Measurements from ENCODE around the gene MYH11.
"Not testable (repeated sequence)": the region's sequence is repeated elsewhere in the genome, so short reads cannot be mapped to it uniquely, and the experiment has no call there.

The MYH11 gene

DNA sequence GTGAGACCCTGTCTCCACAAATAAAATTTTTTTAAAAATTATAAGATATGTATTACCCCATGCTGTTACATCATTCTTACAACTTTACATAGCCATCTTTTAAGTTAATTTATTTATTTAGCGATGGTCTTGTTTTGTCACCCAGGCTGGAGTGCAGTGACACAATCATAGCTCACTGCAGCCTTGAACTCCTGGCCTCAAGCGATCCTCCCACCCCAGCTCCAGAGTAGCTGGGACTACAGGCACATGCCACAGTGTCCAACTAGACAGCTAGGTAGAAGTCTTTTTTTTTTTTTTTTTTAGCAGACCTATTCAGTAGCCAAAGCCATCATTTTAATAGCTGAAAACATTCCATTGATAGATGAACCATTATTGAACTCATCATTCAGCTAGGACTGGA lies 114.1 kb downstream of the MYH11 start:
- DNase-seq = no peak
- no peak for TF ChIP-seq POLR2A (IDR thresholded peaks at IDR 0.05; ENCODE audit: low read length)
- TF ChIP-seq GATA1 (IDR thresholded peaks at IDR 0.05; ENCODE audit: low read depth, low read length) = no peak

DNA sequence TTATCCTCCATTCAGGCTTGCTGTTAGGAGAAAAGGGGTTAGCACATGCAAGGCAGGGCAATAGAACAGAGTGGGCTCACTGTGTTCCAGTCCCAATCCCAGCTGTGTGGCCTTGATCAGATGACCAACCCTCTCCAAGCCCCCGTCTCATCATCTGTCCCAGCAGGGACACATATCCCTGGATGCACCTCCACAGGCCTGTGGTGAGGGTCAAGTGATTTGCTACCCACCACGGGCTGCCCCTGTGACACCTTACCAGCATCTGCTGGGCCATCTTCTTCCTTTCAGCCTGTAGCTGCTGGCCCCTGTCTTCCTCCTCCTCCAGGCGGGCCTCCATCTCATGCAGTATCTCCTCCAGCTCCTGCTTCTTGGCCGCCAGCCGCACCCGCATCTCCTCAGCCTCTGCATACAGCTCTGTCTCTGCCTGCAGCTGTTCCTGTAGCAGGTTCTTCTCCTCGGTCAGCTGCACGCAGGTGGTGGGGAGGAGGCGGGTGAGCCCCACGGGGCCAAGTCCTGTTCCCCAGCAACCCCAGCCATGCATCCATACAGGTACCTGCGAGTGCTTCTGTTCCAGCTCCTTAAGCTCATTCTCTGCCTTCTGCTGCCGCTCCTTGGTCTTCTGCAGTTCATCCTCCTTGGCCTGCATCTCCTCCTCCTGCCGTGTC lies 115.5 kb downstream of the MYH11 start:
- TF ChIP-seq GATA1 (IDR thresholded peaks at IDR 0.05; ENCODE audit: low read depth, low read length) = no peak
- TF ChIP-seq POLR2A (IDR thresholded peaks at IDR 0.05; ENCODE audit: low read length) = no peak
- no peak for DNase-seq

DNA sequence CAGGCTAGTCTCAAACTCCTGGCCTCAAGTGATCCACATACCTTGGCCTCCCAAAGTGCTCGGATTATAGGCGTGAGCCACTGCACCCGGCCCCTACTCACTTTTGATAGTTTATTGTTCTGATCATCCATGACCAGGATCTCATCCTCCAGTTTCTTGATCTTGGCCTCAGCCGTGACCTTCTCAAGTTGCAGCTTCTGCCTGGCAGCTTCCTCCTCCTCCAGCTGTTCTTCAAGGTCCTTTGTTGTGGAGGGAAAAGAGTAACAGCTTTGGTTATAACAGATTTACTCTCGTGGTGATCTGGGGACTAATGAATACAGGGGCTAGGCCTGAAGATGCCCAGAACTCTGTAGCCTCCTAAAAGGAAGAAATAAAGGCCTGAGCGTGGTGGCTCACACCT lies 116.9 kb downstream of the MYH11 start:
- no peak for TF ChIP-seq POLR2A (IDR thresholded peaks at IDR 0.05; ENCODE audit: low read length)
- TF ChIP-seq GATA1 (IDR thresholded peaks at IDR 0.05; ENCODE audit: low read depth, low read length) = no peak
- no peak for DNase-seq

DNA sequence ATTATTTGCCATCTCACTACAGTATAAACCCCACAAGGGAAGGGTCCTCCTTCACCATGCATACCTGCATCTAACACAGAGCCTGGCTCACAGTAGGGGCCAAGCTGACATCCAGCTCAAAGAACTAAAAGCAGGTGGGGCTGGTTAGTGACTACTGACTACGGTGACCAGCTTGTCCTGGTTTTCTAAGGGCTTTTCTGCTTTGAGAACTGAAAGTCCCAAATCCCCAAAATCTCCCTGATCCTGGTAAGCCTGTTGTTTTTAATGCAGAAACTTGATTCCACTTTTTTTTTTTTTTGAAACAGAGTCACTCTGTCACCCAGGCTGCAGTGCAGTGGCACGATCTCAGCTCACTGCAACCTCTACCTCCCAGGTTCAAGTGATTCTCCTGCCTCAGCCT lies 117.4 kb downstream of the MYH11 start:
- DNase-seq = no peak
- TF ChIP-seq GATA1 (IDR thresholded peaks at IDR 0.05; ENCODE audit: low read depth, low read length) (no peak), POLR2A (IDR thresholded peaks at IDR 0.05; ENCODE audit: low read length) (no peak)

DNA sequence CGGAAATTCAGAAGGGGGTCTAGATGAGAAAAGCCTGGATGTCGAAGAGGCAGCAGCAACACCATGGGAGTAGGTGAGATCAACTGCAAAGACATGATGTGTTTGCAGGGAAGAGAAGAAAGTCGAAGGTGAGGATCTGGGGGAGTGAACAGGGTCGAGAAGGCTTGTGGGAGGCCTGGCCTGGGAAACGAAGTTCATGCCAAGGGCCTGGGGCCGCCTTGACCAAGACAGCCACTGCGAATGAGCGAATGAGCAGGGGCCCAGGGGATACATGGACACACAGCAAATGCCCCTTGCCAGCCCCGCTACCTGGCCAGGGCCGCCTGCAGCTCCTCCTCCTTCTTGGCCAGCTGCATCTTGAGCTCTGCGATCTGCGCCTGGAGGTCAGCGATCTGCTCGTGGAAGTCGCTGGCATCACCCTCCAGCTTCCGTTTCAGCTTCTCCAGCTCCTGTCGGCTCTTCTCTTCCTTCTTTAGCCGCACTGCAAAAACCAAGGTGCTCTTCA lies 119.6 kb downstream of the MYH11 start:
- no peak for TF ChIP-seq POLR2A (IDR thresholded peaks at IDR 0.05; ENCODE audit: low read length)
- no peak for TF ChIP-seq GATA1 (IDR thresholded peaks at IDR 0.05; ENCODE audit: low read depth, low read length)
- no peak for DNase-seq

DNA sequence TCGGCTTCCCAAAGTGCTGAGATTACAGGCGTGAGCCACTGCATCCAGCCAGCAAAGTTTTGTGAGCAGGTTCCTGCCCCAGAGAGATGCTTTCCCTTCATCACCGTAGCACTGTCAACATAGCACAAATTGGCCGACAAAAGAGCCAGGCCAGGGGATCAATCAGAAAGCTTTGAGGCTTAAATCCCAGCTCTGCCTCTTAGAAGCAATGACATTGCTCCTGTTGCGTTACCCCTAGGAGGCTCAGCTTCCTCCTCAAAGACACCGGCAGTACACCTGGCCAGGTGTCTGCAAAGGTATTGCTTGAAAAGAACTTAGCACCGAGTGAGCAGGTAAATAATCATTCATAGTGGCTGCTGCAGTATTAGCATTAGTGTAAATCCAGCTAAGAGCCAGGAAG lies 120.3 kb downstream of the MYH11 start:
- TF ChIP-seq GATA1 (IDR thresholded peaks at IDR 0.05; ENCODE audit: low read depth, low read length) (no peak), POLR2A (IDR thresholded peaks at IDR 0.05; ENCODE audit: low read length) (no peak)
- DNase-seq = no peak

DNA sequence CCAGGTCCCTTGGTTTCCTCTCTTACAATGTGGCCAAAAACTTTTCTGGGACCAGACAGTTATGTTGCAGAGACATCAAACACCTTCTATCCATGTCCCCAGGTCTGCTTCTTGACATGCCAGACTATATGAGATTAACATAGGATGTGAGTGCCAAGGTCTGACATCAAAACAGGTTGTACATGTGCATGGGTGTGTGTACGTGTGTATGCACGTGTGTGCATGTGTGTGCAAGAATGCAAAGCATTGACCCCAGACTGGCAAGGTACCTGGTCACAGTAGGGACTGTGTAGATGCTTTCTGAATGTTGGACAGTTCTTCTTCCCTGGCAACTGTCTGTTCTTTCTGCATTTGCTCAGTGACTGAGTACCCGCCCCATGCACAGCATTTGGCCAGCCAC lies 121.2 kb downstream of the MYH11 start:
- no peak for DNase-seq
- no peak for TF ChIP-seq GATA1 (IDR thresholded peaks at IDR 0.05; ENCODE audit: low read depth, low read length)
- no peak for TF ChIP-seq POLR2A (IDR thresholded peaks at IDR 0.05; ENCODE audit: low read length)

DNA sequence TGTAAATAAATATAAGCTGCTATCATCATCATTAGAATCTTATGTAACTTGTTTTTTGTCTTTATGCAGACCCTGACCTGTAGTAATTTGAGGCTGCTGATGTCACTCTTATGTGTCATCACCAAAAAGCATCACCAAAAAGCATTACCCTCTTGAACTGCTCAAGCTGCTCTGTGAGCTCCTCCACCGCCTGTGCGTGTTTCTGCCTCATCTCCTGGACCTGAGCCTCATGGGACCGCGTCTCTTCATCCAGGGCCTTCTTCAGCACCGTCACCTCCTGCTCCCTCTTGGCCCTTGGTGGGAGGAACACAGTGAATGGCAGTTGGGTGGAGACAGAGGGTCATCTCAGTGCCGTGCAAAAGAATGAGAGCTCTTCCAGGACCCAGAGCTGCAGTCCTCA lies 124.4 kb downstream of the MYH11 start:
- TF ChIP-seq POLR2A (IDR thresholded peaks at IDR 0.05; ENCODE audit: low read length) (no peak), GATA1 (IDR thresholded peaks at IDR 0.05; ENCODE audit: low read depth, low read length) (no peak)
- no peak for DNase-seq

DNA sequence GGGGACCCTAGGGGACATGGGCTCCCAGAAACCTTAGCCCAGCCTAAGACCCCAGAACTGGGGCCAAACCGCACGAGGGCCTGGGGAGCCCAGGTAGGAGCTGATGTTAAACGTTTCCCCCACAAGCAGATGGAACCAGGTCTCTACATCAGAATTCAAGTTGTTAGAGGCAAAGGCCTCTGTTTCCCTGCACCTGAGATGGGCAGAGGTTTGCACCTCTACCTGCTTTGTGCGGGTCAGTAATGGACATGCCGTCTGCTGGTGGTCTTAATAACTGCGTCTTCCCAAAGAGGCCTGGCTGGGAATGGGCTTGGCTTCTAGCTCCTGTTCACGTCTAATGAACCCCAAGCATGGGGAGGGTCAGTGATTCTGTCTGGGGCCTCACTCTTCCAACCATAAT lies 127.7 kb downstream of the MYH11 start:
- TF ChIP-seq POLR2A (IDR thresholded peaks at IDR 0.05; ENCODE audit: low read length) = no peak
- TF ChIP-seq GATA1 (IDR thresholded peaks at IDR 0.05; ENCODE audit: low read depth, low read length) = no peak
- no peak for DNase-seq

DNA sequence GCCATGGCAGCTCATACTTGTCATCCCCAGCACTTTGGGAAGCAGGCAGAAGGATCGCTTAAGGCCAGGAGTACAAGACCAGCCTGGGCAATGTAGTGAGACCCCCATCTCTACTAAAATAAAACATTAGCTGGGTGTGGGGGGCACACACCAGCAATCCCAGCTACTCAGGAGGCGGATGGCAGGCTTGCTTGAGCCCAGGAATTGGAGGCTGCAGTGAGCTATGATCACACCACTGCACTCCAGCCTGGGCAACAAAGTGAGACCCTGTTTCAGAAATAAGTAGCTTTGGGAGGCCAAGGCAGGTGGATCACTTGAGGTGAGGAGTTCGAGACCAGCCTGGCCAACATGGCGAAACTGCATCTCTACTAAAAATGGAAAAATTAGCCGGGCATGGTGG lies 129.1 kb downstream of the MYH11 start:
- not testable (repeated sequence) for DNase-seq

DNA sequence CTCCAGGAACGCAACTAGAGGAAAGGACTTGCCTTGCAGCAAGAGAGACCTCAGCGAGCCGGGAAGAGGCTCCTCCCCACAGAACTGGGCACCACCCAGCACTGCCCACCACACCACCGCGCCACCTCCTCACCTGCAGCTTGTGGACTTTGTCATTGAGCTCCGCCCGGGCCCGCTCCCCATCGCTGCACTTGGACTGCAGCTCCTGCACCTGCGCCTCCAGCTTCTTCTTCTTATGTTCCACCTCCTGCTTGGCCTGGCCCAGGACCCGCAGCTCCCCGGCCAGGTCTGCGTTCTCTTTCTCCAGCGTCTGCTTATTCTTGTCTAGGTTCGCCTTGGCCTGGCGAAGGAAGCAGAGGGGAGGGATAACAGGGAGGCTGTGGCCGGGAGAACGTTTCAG lies 130.1 kb downstream of the MYH11 start:
- no peak for DNase-seq
- TF ChIP-seq POLR2A (IDR thresholded peaks at IDR 0.05; ENCODE audit: low read length) (no peak), GATA1 (IDR thresholded peaks at IDR 0.05; ENCODE audit: low read depth, low read length) (no peak)

DNA sequence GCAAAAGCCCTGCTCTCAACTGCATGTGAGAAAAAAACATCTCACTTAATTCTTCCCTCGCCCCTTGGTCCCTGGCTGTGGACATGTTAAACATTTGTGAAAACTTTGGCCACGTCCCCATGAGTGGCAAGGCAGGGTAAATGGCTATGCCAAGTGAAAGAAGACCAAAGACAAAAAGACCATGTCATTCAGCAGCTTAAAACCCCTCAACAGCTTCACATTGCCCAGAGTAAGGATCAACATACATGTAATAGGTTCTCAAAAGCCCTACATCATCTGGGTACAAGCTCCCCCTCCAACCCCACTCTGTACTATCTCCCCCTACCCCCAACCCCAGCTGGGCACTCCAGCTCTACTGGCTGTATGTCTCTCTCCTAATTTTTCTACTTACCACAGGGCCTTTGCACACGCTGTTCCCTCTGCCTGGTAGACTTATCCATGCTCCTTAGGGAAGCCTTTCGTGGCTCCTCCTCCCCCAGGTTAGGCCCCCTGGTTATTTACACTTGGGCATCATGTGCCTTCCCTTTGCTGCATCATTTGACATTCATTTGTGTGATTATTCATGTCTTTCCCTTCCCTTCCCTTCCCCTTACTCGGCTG lies 131.1 kb downstream of the MYH11 start:
- TF ChIP-seq GATA1 (IDR thresholded peaks at IDR 0.05; ENCODE audit: low read depth, low read length) (no peak), POLR2A (IDR thresholded peaks at IDR 0.05; ENCODE audit: low read length) (no peak)

DNA sequence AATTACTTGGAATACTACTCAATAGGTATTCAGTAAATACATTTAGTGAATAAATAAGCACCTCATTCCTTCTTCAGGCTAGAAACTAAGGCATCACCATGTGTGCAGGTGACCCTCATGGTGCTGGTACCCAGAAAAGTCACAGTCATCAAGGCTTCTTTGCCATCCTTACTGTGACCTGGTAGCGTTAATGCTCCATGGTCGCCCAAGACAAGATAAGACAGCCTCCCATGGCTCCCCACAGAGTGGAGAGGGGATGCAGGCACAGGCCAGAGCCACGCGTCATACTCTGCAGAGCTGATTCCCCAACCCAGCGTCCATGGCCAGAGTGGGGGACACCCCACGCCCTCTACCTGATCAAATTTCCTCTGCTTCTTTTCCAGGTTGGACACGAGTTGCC lies 133.0 kb downstream of the MYH11 start:
- DNase-seq = no peak
- TF ChIP-seq POLR2A (IDR thresholded peaks at IDR 0.05; ENCODE audit: low read length) (no peak), GATA1 (IDR thresholded peaks at IDR 0.05; ENCODE audit: low read depth, low read length) (no peak)

More for the DNA sequence above, 131.1 kb downstream of the MYH11 start:
- DNase-seq = no peak

DNA sequence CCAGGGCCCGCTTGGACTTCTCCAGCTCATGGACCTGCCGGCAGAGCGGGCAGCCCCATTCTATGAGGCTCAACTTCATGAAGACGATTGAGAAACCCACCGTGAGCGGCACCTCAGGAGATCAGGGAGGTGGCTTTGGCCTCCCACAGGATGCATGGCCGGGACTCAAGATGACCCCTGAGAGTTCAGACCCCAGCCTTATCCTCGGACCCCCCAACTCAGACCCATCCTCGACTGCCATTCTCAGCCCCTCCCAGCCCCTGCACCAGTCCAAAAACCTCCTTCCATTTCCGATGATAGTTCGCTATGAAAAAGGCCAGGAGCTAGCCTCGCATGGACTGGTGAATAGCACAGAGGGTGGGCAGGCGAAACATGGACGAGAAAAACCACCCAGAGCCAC lies 135.8 kb downstream of the MYH11 start:
- no peak for DNase-seq
- no peak for TF ChIP-seq GATA1 (IDR thresholded peaks at IDR 0.05; ENCODE audit: low read depth, low read length)
- no peak for TF ChIP-seq POLR2A (IDR thresholded peaks at IDR 0.05; ENCODE audit: low read length)

DNA sequence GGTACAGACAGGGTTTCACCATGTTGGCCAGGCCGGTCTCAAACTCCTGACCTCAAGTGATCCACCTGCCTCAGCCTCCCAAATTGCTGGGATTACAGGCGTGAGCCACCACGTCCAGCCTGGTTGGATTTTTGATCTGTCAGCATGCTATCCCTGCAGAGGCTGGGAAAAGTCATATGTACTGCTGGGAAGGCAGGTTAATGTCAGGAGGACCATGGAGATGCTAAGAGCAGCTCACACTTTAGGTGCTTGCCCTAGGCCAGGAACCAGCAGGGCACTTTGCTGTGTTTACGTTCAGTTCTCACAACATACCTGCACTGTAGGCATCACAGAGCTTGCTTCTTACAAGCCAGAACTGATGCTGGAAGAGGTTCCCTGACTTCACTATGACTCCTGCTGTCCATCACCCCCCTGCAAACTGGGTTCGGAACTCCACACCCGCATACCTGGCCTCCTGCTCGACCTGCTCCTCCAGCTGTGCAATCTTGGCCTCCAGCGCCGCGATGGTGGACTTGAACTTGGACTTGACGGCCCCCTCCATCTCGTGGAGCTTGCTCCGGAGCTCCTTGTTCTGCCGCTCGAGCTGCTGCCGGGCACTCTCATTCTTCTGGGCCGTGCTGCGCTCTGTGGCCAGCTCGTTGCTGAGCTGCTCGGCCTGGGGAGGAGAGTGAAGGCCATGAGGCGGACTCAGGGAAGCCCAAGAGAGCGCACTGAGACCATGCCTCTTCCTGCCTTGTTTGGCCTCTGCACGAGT lies 140.0 kb downstream of the MYH11 start:
- DNase-seq = no peak
- TF ChIP-seq POLR2A (IDR thresholded peaks at IDR 0.05; ENCODE audit: low read length) (no peak), GATA1 (IDR thresholded peaks at IDR 0.05; ENCODE audit: low read depth, low read length) (no peak)
